Neural cell (in vitro differentiated cells): ENCODE results near the gene TMEM250. TPM values are rescaled to one million over a fixed set of nuclear protein-coding genes. Genes with fewer than 3 reads are reported as not detected.

Source experiments
- H2AFZ ChIP-seq: fragments of 200-600, 300-800 bp; sonication (generic), shearing (Covaris generic); 2 replicates; pipeline ENCODE4 v1.6.0; 2014; ENCODE audit warnings: low read depth, mild to moderate bottlenecking, antibody characterized with exemption, low read length, moderate library complexity
- H3F3A ChIP-seq: fragments of 200-600 bp; shearing (Covaris generic); 2 replicates; pipeline ENCODE4 v1.6.1; 2016; ENCODE audit warnings: mild to moderate bottlenecking, moderate library complexity, mixed read lengths, antibody characterized with exemption, low read length; ENCODE audit not compliant: insufficient read depth, poor library complexity, severe bottlenecking
- H3K27ac ChIP-seq: fragments of 200-600, 300-800 bp; sonication (generic), shearing (Covaris generic); 2 replicates; pipeline ENCODE4 v1.5.1; 2014; ENCODE audit warnings: mild to moderate bottlenecking, low read length, moderate library complexity
- H3K27me3 ChIP-seq: fragments of 300-800, 200-600 bp; sonication (generic), shearing (Covaris generic); 2 replicates; pipeline ENCODE4 v1.6.0; 2014; ENCODE audit warnings: mild to moderate bottlenecking, low read depth, low read length, moderate library complexity; ENCODE audit not compliant: insufficient read depth
- H3K36me3 ChIP-seq: fragments of 300-800, 200-600 bp; sonication (generic), shearing (Covaris generic); 2 replicates; pipeline ENCODE4 v1.5.1; 2014; ENCODE audit warnings: mild to moderate bottlenecking, antibody characterized with exemption, low read length, moderate library complexity; ENCODE audit not compliant: insufficient read depth
- H3K4me2 ChIP-seq: fragments of 300-800, 200-600 bp; sonication (generic), shearing (Covaris generic); 2 replicates; pipeline ENCODE4 v1.6.0; 2014; ENCODE audit warnings: mild to moderate bottlenecking, low read length
- H3K4me3 ChIP-seq: fragments of 300-800, 200-600 bp; sonication (generic), shearing (Covaris generic); 2 replicates; pipeline ENCODE4 v1.5.1; 2014; ENCODE audit warnings: mild to moderate bottlenecking, low read length, moderate library complexity
- H3K79me2 ChIP-seq: fragments of 200-600 bp; shearing (Covaris generic); replicated peaks from 2 replicates; pipeline ENCODE4 v1.6.0; 2014; ENCODE audit warnings: mild to moderate bottlenecking, low read length, moderate library complexity; ENCODE audit not compliant: insufficient read depth
- H3K9ac ChIP-seq: fragments of 300-800, 200-600 bp; sonication (generic), shearing (Covaris generic); 2 replicates; pipeline ENCODE4 v1.6.1; 2016; ENCODE audit warnings: mild to moderate bottlenecking, low read length, mixed read lengths
- H3K9me2 ChIP-seq: fragments of 200-600 bp; shearing (Covaris generic); 2 replicates; pipeline ENCODE4 v1.6.1; 2016; ENCODE audit warnings: mild to moderate bottlenecking, low read length, mixed read lengths; ENCODE audit not compliant: insufficient read depth
- H3K9me3 ChIP-seq: fragments of 200-600, 300-800 bp; sonication (generic), shearing (Covaris generic); 2 replicates; pipeline ENCODE4 v1.6.1; 2016; ENCODE audit warnings: mild to moderate bottlenecking, mixed run types, low read length, moderate library complexity, mixed read lengths
- H4K20me1 ChIP-seq: fragments of 200-600 bp; shearing (Covaris generic); 2 replicates; pipeline ENCODE4 v1.6.1; 2016; ENCODE audit warnings: mild to moderate bottlenecking, mixed run types; ENCODE audit not compliant: insufficient read depth
- EP300 ChIP-seq: fragments of 450-650 bp; conservative IDR thresholded peaks from 2 replicates; pipeline ENCODE4 v1.6.1; 2014; ENCODE audit warnings: antibody characterized with exemption, mild to moderate bottlenecking, moderate library complexity; ENCODE audit not compliant: poor library complexity, severe bottlenecking
- EZH2 ChIP-seq: fragments of 200-600, 300-800 bp; shearing (Covaris generic), sonication (generic); IDR thresholded peaks from 2 replicates; pipeline ENCODE4 v1.6.1; 2014; ENCODE audit warnings: antibody characterized with exemption, low read length, borderline replicate concordance, mild to moderate bottlenecking; ENCODE audit not compliant: insufficient read depth, poor library complexity, severe bottlenecking
- MXI1 ChIP-seq: fragments of 450-650 bp; conservative IDR thresholded peaks from 2 replicates; pipeline ENCODE4 v1.6.1; 2014; ENCODE audit warnings: antibody characterized with exemption, mild to moderate bottlenecking; ENCODE audit not compliant: poor library complexity, severe bottlenecking
- POLR2AphosphoS5 ChIP-seq: IDR thresholded peaks from 2 replicates; pipeline ENCODE4 v1.6.1; 2012
- RAD21 ChIP-seq: fragments of 450-650 bp; conservative IDR thresholded peaks from 2 replicates; pipeline ENCODE4 v1.6.1; 2014; ENCODE audit warnings: antibody characterized with exemption, mild to moderate bottlenecking, moderate library complexity
- REST ChIP-seq: IDR thresholded peaks from 2 replicates; pipeline ENCODE4 v1.6.1; 2012; ENCODE audit warnings: borderline replicate concordance
- SMC3 ChIP-seq: fragments of 450-650 bp; conservative IDR thresholded peaks from 2 replicates; pipeline ENCODE4 v1.6.1; 2014; ENCODE audit warnings: antibody characterized with exemption, mild to moderate bottlenecking, moderate library complexity; ENCODE audit not compliant: poor library complexity
- TAF1 ChIP-seq: IDR thresholded peaks from 2 replicates; pipeline ENCODE4 v1.6.1; 2012; ENCODE audit warnings: low read depth
- polyA plus RNA-seq: library from polyadenylated mRNA; depleted of rRNA; stranded (reverse); fragments of >200 nt; gene quantifications from 2 replicates; pipeline ENCODE4 v1.2.3, GENCODE V29; 2014
- TF ChIP-seq, protein P1 (sequence below): fragments of 450-650 bp; IDR thresholded peaks from 2 replicates; pipeline ENCODE4 v1.5.1; 2014; ENCODE audit warnings: antibody characterized with exemption, mild to moderate bottlenecking, moderate library complexity; ENCODE audit not compliant: poor library complexity, severe bottlenecking

TMEM250 gene
- polyA plus RNA-seq, 1 donor from 2014 or later, result 15.0 TPM

- TF ChIP-seq EZH2, result no peak
- TF ChIP-seq RAD21, result no peak
- no peak for TF ChIP-seq TAF1
Measured at GRCh38 chr9:136155576-136155975, 36.9 kb upstream of the TMEM250 start (continued).

GRCh38 chr9:136154943-136155342, 36.3 kb upstream of the TMEM250 start:
- H3K9me3 ChIP-seq, result no peaks in the 10 kb centered on the region
- no peak overlapping the region for H3K27ac ChIP-seq
- no peaks in the 10 kb centered on the region for H3K79me2 ChIP-seq
- no peaks in the 10 kb centered on the region for H3K9me2 ChIP-seq
- no peaks in the 10 kb centered on the region for H4K20me1 ChIP-seq
- TF ChIP-seq, protein P1, sequence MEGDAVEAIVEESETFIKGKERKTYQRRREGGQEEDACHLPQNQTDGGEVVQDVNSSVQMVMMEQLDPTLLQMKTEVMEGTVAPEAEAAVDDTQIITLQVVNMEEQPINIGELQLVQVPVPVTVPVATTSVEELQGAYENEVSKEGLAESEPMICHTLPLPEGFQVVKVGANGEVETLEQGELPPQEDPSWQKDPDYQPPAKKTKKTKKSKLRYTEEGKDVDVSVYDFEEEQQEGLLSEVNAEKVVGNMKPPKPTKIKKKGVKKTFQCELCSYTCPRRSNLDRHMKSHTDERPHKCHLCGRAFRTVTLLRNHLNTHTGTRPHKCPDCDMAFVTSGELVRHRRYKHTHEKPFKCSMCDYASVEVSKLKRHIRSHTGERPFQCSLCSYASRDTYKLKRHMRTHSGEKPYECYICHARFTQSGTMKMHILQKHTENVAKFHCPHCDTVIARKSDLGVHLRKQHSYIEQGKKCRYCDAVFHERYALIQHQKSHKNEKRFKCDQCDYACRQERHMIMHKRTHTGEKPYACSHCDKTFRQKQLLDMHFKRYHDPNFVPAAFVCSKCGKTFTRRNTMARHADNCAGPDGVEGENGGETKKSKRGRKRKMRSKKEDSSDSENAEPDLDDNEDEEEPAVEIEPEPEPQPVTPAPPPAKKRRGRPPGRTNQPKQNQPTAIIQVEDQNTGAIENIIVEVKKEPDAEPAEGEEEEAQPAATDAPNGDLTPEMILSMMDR, result no peak
- TF ChIP-seq EP300 (no peak), RAD21 (no peak), REST (no peak), SMC3 (no peak), TAF1 (no peak), EZH2 (no peak), MXI1 (no peak), POLR2AphosphoS5 (no peak)
- H3K27me3 ChIP-seq, result no peaks in the 10 kb centered on the region
- no peaks in the 10 kb centered on the region for H3K36me3 ChIP-seq
- no peak overlapping the region for H3K9ac ChIP-seq
- no peak overlapping the region for H3K4me3 ChIP-seq
- H3F3A ChIP-seq, result no peaks in the 10 kb centered on the region
- H2AFZ ChIP-seq, result no peak overlapping the region
- no peak overlapping the region for H3K4me2 ChIP-seq

GRCh38 chr9:136153381-136154065, 34.8 kb upstream of the TMEM250 start:
- TF ChIP-seq EP300, result no peak
- TF ChIP-seq, protein P1, result no peak
- TF ChIP-seq TAF1, result no peak
- no peak for TF ChIP-seq RAD21
- TF ChIP-seq MXI1, result no peak
- no peak for TF ChIP-seq SMC3
- no peak for TF ChIP-seq EZH2
- TF ChIP-seq POLR2AphosphoS5, result no peak
- no peak for TF ChIP-seq REST
- H3K36me3 ChIP-seq, result no peaks in the 10 kb centered on the region

More at GRCh38 chr9:136153381-136154065, 34.8 kb upstream of the TMEM250 start:
- H4K20me1 ChIP-seq, result no peaks in the 10 kb centered on the region
- no peak overlapping the region for H3K4me3 ChIP-seq
- no peaks in the 10 kb centered on the region for H3K27me3 ChIP-seq
- no peak overlapping the region for H2AFZ ChIP-seq
- H3F3A ChIP-seq, result no peaks in the 10 kb centered on the region
- H3K9me2 ChIP-seq, result no peaks in the 10 kb centered on the region
- H3K4me2 ChIP-seq, result no peak overlapping the region
- H3K27ac ChIP-seq, result no peak overlapping the region
- H3K9me3 ChIP-seq, result no peaks in the 10 kb centered on the region
- H3K9ac ChIP-seq, result no peak overlapping the region
- H3K79me2 ChIP-seq, result no peaks in the 10 kb centered on the region
